Measurements from ENCODE around the gene IFITM2. TPM values are rescaled to one million over a fixed set of nuclear protein-coding genes. Genes with fewer than 3 reads are reported as not detected.
A peak's percentile ranks its signal among the peaks of the same experiment; 100 is the strongest.

The IFITM2 gene
- total RNA-seq, 1 experiment from 2014 or later, result 4.2 TPM

DNA sequence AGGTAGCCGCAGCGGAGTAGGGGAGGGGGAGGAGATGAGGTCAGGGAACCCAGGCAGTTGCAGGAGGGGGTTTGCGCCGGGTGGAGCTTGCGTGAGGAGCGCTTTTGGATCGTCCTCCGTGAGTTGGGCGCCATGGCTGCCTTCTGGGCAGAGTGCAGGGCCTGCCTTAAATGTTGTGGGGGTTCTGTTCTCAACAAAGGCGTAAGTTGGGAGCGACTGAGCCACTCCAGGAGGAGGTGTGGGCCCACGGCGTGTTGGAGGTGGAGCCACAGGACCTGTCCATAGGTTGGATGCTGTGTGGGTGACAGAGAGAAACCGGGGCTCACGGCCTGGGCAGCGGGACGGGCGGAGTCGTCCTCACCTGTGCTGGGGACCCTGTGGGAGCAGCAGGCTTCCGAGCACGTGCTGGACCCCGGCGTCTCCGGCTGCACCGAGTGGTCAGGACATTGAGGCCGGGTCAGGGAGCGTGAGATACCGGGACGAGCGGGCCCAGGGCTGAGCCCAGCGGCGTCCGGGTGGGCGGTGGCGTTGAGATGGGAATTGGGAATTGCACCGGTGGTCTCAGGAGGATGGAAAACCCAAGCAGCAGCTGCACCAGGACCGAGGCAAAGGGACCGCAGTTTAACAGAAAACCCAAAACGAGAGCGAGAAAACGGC, 19.7 kb upstream of the IFITM2 start:
- Histone ChIP-seq H3K27ac (no peak overlapping the region), H3K79me2 (ENCODE audit: low read depth) (no peaks in the 10 kb centered on the region), H2AFZ (0 out of 2 replicates have a peak overlapping the region, but pooled peaks have one; percentile 64), H3K9me3 (ENCODE audit: insufficient read depth, low read depth) (no peaks in the 10 kb centered on the region), H3K27me3 (ENCODE audit: insufficient read depth, low read depth) (no peaks in the 10 kb centered on the region), H3K36me3 (ENCODE audit: low read depth) (no peaks in the 10 kb centered on the region), H3K4me2 (peak overlapping the region; percentile 75), H3K9me2 (ENCODE audit: insufficient read depth) (no peaks in the 10 kb centered on the region), H4K20me1 (ENCODE audit: insufficient read depth) (no peaks in the 10 kb centered on the region), H3K4me3 (peak overlapping the region; percentile 63), H3K4me1 (replicated peaks; ENCODE audit: insufficient read depth) (no peaks in the 10 kb centered on the region), H3F3A (ENCODE audit: insufficient read depth, low read depth) (no peaks in the 10 kb centered on the region)
- intact Hi-C loops (cut with micrococcal nuclease; ENCODE audit: unreplicated experiment), result no loop called here
- TF ChIP-seq, protein P1, sequence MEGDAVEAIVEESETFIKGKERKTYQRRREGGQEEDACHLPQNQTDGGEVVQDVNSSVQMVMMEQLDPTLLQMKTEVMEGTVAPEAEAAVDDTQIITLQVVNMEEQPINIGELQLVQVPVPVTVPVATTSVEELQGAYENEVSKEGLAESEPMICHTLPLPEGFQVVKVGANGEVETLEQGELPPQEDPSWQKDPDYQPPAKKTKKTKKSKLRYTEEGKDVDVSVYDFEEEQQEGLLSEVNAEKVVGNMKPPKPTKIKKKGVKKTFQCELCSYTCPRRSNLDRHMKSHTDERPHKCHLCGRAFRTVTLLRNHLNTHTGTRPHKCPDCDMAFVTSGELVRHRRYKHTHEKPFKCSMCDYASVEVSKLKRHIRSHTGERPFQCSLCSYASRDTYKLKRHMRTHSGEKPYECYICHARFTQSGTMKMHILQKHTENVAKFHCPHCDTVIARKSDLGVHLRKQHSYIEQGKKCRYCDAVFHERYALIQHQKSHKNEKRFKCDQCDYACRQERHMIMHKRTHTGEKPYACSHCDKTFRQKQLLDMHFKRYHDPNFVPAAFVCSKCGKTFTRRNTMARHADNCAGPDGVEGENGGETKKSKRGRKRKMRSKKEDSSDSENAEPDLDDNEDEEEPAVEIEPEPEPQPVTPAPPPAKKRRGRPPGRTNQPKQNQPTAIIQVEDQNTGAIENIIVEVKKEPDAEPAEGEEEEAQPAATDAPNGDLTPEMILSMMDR (conservative IDR thresholded peaks at IDR 0.05), result no peak
- no peak for TF ChIP-seq EZH2 (IDR thresholded peaks at IDR 0.05; ENCODE audit: low read depth)
- TSS peak; percentile 21 for BruUV-seq (replicated peaks)
- POLR2A ChIA-PET (ENCODE audit: unreplicated experiment), result interaction anchor here (0.6 kb wide), 1 partner anchor 219 kb away, joined by 3 read pairs; no protein-coding TSS in a partner anchor
- peak in 1 of 2 experiments; percentile 41 for DNase-seq
- CTCF ChIA-PET, result no interaction called here

DNA sequence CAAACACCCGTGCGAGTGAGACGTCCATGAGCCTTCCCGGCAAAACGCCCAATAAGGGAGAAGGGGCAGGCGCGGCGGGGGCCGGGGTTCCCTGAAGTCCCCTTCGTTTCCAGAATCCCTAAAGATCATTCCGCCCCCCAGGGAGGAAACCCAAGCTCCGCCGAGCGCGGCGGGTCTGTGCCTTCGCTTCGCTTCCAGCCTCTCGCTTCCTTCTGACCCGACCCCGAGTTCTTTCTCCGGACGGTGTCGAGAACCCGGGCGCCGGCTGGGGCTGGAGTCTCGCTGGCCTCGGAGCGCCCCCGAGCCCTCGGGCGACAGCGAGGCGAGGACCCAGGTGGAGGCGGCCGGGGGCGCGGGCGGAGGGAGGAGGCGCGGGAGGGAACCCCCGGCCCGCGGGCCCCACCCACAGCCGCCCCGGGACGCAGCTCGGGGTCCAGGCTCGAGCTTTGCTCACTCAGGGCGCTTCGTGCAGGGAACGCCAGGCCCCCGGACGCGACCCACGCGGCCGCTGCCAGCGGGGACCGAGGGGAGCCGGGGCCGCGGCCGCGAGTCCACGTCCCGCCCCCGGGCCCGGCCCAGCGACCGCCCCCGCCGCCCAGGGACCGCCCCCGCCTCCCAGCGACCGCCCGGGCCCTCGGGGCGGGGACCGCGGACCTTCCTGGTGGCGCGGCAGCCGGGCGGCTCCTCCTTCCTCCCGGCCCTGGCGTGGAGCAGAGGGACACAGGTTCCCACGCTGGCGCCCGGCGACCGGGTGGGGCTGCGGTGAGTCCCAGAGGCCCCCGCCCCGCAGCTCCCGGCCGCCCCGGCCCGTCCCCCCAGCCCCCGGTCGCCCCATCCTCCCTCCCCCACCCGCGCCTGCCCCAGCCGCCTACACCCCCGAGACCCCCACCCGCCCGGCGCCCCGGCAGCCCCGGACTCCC, 18.9 kb upstream of the IFITM2 start, which contains the start of gene PGGHG:
Gene PGGHG (plus strand): TSS at position 649 of the 920 bp plus-strand sequence. CDS start 691 bp downstream, outside the sequence.
- TF ChIP-seq, protein P1 (conservative IDR thresholded peaks at IDR 0.05), result no peak
- H3F3A ChIP-seq (ENCODE audit: insufficient read depth, low read depth), result no peaks in the 10 kb centered on the region
- H3K79me2 ChIP-seq (ENCODE audit: low read depth), result no peaks in the 10 kb centered on the region
- peak within 1 kb of the TSS; percentile 75 for H3K4me2 ChIP-seq
- intact Hi-C loops (cut with micrococcal nuclease; ENCODE audit: unreplicated experiment), result no loop called here
- BruUV-seq (replicated peaks), result TSS peak; percentile 58
- no peaks in the 10 kb centered on the region for H3K9me3 ChIP-seq (ENCODE audit: insufficient read depth, low read depth)
- no peak within 1 kb of the TSS for H3K27ac ChIP-seq
- peak within 1 kb of the TSS; percentile 63 for H3K4me3 ChIP-seq
- POLR2A ChIA-PET (ENCODE audit: unreplicated experiment), result interaction anchor here (0.6 kb wide), 1 partner anchor 218 kb away, joined by 3 read pairs; no protein-coding TSS in a partner anchor
- no peaks in the 10 kb centered on the region for H3K36me3 ChIP-seq (ENCODE audit: low read depth)
- DNase-seq, result peak in 1 of 2 experiments; percentile 76
- 0 out of 2 replicates have a peak within 1 kb of the TSS, but pooled peaks have one; percentile 64 for H2AFZ ChIP-seq
- CTCF ChIA-PET, result no interaction called here
- H3K9me2 ChIP-seq (ENCODE audit: insufficient read depth), result no peaks in the 10 kb centered on the region
- no peaks in the 10 kb centered on the region for H4K20me1 ChIP-seq (ENCODE audit: insufficient read depth)
- H3K27me3 ChIP-seq (ENCODE audit: insufficient read depth, low read depth), result no peaks in the 10 kb centered on the region
- H3K4me1 ChIP-seq (replicated peaks; ENCODE audit: insufficient read depth), result no peaks in the 10 kb centered on the region

DNA sequence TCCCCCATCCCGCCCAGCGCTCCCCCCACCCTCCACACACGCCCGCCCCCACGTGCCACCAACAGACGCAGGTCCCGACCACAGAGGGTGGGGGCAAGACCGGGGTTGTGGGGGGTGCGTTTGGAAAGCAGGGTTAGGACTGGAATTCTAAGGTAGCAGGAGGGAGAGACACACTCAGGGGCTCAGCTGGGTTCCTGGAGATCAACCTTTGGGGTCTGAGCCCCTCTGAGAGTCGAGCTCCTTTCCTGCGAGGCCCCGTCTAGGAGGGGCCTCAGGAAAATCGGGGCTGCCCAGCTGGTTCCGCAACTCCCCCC, 18.3 kb upstream of the IFITM2 start:
- CTCF ChIA-PET, result no interaction called here

More for the DNA sequence above, 18.3 kb upstream of the IFITM2 start:
- Histone ChIP-seq H3K36me3 (ENCODE audit: low read depth) (no peaks in the 10 kb centered on the region), H4K20me1 (ENCODE audit: insufficient read depth) (no peaks in the 10 kb centered on the region), H3F3A (ENCODE audit: insufficient read depth, low read depth) (no peaks in the 10 kb centered on the region), H2AFZ (no peak overlapping the region), H3K9me3 (ENCODE audit: insufficient read depth, low read depth) (no peaks in the 10 kb centered on the region), H3K27me3 (ENCODE audit: insufficient read depth, low read depth) (no peaks in the 10 kb centered on the region), H3K9me2 (ENCODE audit: insufficient read depth) (no peaks in the 10 kb centered on the region), H3K4me2 (peak overlapping the region; percentile 68), H3K4me1 (replicated peaks; ENCODE audit: insufficient read depth) (no peaks in the 10 kb centered on the region), H3K27ac (no peak overlapping the region), H3K79me2 (ENCODE audit: low read depth) (no peaks in the 10 kb centered on the region), H3K4me3 (peak overlapping the region; percentile 38; the same call in 1 of the 2 replicates)
- POLR2A ChIA-PET (ENCODE audit: unreplicated experiment), result no interaction called here
- TF ChIP-seq EZH2 (IDR thresholded peaks at IDR 0.05; ENCODE audit: low read depth), result no peak
- TF ChIP-seq, protein P1 (conservative IDR thresholded peaks at IDR 0.05), result no peak
- BruUV-seq (replicated peaks), result no TSS peak
- DNase-seq, result no peak
- intact Hi-C loops (cut with micrococcal nuclease; ENCODE audit: unreplicated experiment), result no loop called here

Measured in PC-9 (cell line).